ENCODE results near the gene DBX1.

Gene DBX1

GRCh38 chr11:20160425-20161229, at the start of gene DBX1:
Gene DBX1 (minus strand): TSS chr11:20160475. CDS start chr11:20160324, 151 bp downstream.
- peaks cover 100% of the 10 kb centered on the region for H3K27me3 Mint-ChIP-seq (ENCODE audit: low read depth)
- H3K4me3 Mint-ChIP-seq = peak within 1 kb of the TSS; percentile 11 to 85 (median 78)
- H3K36me3 Mint-ChIP-seq (ENCODE audit: low read depth) = no peaks in the 10 kb centered on the region
- peaks cover 9% of the 10 kb centered on the region for H3K9me3 Mint-ChIP-seq
- H3K4me1 Mint-ChIP-seq = peaks cover 66% of the 10 kb centered on the region
- no peak for TF ChIP-seq CTCF (IDR thresholded peaks at IDR 0.05; ENCODE audit: unreplicated experiment in 3 of 3)
- peak within 1 kb of the TSS in 2 of 3 experiments; percentile 54 to 60 for H3K27ac Mint-ChIP-seq

- H3K9me3 Mint-ChIP-seq = peaks cover 5% of the 10 kb centered on the region
- no peaks in the 10 kb centered on the region for H3K36me3 Mint-ChIP-seq (ENCODE audit: low read depth)
- H3K4me1 Mint-ChIP-seq = peaks cover 6% of the 10 kb centered on the region
- peaks cover 60% of the 10 kb centered on the region for H3K27me3 Mint-ChIP-seq (ENCODE audit: low read depth)
- TF ChIP-seq CTCF (IDR thresholded peaks at IDR 0.05; ENCODE audit: unreplicated experiment in 3 of 3) = no peak
- no peak overlapping the region for H3K27ac Mint-ChIP-seq
- H3K4me3 Mint-ChIP-seq = no peak overlapping the region
Observed at GRCh38 chr11:20208622-20209111, 48.4 kb upstream of the DBX1 start.

GRCh38 chr11:20207781-20208621, 47.7 kb upstream of the DBX1 start:
- Mint-ChIP-seq H3K4me1 (peaks cover 6% of the 10 kb centered on the region), H3K4me3 (peak overlapping the region in 2 of 3 experiments; percentile 16 to 56), H3K9me3 (peaks cover 5% of the 10 kb centered on the region), H3K27me3 (ENCODE audit: low read depth) (peaks cover 56% of the 10 kb centered on the region), H3K27ac (no peak overlapping the region), H3K36me3 (ENCODE audit: low read depth) (no peaks in the 10 kb centered on the region)
- TF ChIP-seq CTCF (IDR thresholded peaks at IDR 0.05; ENCODE audit: unreplicated experiment in 3 of 3) = no peak

- TF ChIP-seq CTCF (IDR thresholded peaks at IDR 0.05; ENCODE audit: unreplicated experiment in 3 of 3) = no peak
Observed at GRCh38 chr11:20205807-20206206, 45.5 kb upstream of the DBX1 start.

GRCh38 chr11:20204681-20205080, 44.4 kb upstream of the DBX1 start:
- Mint-ChIP-seq H3K4me1 (peaks cover 6% of the 10 kb centered on the region), H3K9me3 (peaks cover 5% of the 10 kb centered on the region), H3K27me3 (ENCODE audit: low read depth) (peaks cover 39% of the 10 kb centered on the region), H3K36me3 (ENCODE audit: low read depth) (no peaks in the 10 kb centered on the region), H3K4me3 (no peak overlapping the region), H3K27ac (no peak overlapping the region)
- TF ChIP-seq CTCF (IDR thresholded peaks at IDR 0.05; ENCODE audit: unreplicated experiment in 3 of 3) = no peak

More at GRCh38 chr11:20205807-20206206, 45.5 kb upstream of the DBX1 start:
- Mint-ChIP-seq H3K9me3 (peaks cover 5% of the 10 kb centered on the region), H3K27me3 (ENCODE audit: low read depth) (peaks cover 48% of the 10 kb centered on the region), H3K4me3 (no peak overlapping the region), H3K27ac (no peak overlapping the region), H3K36me3 (ENCODE audit: low read depth) (no peaks in the 10 kb centered on the region), H3K4me1 (peaks cover 6% of the 10 kb centered on the region)

Measured in nephron (organoid).